NCI-H526 (cell line): Measurements from ENCODE around the gene COMP.

Source experiments
- DNase-seq, 2 experiments: peaks; one replicate each; lab custom pipeline; 2025; lab: John Stamatoyannopoulos, UW

COMP gene

GRCh38 chr19:18782559-18783225, 8.4 kb downstream of the COMP start:
- no peak for DNase-seq

DNA sequence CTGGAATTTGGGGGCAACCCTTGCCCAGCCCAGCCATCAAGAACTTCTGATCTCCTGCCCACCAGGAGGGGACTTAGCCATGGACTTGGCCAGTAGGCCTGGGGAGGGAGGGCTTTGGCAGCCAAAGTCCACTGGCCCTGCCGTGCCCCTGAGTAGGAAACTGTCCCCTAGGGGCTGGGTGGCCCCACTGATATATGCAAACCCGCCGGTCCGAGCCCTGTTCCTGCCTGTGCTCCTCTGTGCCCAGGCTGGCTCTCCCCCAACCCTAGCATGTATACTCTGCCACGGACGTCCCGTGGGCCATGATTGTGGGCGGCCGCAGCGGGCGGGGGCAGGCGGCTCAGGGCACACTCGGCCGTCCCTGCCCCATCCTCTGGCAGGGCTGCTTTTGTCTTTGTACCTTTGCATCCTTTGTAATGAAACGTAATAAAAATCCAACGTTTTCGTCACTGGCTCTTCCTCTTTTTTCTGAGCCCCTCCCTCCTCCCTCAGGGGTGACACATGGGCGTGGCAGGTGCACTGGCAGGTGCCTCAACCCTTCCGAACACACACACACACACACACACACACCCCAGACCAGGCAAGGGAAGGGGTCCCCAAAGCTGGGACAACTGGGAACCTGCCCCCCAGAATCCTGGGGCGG, 9.1 kb downstream of the COMP start:
- no peak for DNase-seq

DNA sequence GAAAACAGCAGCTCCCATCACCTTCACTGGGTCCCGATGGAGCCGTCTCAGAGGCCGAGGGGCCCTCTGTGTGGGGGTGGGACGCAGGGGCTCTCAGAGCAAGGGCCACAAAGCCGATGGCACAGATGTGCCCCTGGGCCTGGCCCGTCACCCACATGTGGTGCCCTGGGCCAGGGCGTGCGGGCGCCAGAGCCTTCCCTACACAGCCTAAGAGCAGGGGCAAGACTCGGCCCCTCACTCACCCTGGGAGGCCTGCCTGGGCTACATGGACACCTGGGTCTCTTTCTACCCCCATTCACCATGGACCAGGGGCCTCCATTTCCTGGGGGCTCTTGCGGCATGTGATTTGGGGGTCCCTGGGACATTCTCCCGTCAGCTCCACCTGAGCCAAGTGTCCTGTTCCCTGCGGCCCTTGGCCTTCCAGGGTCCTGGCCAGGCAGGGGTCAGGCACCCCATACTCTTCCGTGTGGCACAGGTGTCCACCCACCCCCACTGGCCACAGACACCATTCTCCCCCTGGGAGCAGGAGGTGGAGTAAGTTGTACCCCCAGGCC, 10.0 kb downstream of the COMP start:
- DNase-seq, result no peak

DNA sequence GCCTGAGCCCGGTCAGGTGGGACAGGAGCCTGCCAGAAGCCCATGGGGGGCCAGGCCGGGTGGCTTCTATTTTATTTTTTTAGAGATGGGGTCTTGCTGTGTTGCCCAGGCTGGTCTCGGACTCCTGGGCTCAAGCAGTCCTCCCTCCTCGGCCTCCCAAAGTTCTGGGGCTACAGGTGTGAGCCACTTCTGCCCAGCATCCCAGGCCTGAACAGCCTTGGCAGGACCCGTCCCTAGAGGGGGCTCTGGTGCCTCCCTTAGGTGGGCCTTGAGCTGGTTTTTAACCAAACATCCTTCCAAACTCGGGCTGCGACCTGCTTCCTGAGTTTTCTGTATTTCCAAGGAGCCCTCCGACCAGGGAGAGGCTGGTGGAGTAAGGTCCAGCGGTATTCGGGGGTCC, 10.5 kb downstream of the COMP start:
- peak in 1 of 2 experiments; percentile 16 for DNase-seq

DNA sequence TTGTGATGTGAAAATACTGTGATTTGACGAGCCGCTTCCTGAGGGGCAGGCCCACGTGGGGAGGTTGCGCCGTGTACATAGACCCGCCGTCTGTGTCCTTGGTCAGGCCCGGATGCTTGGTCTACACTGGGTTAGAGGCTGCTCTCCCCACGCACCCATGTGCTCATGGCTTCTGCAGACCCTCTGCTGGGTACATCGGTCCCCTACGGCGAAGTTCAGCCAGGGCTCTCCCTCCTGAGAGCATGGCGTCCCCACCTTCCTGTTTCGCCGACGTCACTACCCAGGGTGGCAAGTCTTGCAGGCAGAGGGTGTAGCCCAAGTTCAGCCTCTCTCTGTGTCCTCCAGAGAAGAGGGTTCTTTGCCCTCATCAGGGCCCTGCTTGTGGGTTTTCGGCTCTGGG, 11.0 kb downstream of the COMP start:
- no peak for DNase-seq

DNA sequence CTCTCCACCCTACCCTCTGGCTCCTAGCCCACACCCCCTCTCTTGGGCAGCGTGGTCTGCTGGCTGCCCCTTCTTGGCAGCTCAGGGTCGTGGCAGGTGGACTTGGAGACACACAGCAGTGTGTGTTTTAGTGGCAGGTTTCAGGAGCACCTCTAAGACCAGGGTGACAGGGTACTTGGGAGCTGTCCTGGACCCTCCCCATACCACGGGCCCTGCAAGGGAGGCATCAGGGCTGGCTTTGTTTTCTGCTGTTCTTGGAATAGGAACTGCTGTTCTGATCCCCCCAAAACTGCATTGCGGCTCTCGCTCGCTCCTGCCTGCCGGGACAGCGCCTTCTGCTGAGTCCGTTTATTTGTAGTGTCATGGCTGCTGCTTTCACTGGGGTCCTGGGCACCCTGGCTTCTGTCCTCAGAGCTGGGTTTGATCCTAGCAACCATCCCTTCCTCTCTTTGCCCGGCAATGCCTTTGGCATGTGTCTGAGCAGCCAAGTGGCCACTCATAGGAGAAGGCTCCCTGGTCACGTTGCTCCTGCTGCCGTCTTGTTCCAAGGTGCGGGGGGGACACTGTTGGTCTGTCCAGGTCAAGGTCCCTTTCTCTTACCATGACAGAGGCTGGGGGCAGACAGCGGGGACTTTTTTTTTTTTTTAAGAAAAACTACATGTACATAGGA, 12.1 kb downstream of the COMP start:
- no peak for DNase-seq

GRCh38 chr19:18778076-18778389, 13.1 kb downstream of the COMP start:
- DNase-seq, result no peak

GRCh38 chr19:18777301-18778075, 13.6 kb downstream of the COMP start:
- peak in 1 of 2 experiments; percentile 30 for DNase-seq

DNA sequence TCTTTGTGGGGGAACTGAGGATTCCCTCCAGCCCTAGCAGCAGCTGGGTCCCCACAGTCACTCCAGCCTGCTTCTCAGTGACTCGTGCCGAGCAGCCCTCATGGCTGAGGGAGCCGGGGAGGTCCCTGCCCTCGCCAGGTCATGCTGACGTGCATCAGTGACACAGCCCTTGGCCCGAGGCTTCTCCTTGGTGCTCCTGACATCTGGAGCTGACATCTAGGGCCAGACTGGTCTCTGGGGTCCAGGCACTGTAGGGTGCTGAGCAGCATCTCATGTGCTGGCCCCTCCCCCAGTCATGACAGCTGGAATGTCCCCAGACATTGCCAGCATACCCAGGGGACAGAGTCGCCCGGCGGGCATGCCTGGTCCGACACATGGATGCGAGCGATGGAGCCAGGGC, 14.4 kb downstream of the COMP start:
- DNase-seq, result no peak

- DNase-seq, result no peak
These were observed 14.9 kb downstream of the COMP start for GRCh38 chr19:18776288-18776594.

GRCh38 chr19:18775586-18776287, 15.4 kb downstream of the COMP start:
- DNase-seq, result no peak

GRCh38 chr19:18774782-18775444, 16.2 kb downstream of the COMP start:
- no peak for DNase-seq

DNA sequence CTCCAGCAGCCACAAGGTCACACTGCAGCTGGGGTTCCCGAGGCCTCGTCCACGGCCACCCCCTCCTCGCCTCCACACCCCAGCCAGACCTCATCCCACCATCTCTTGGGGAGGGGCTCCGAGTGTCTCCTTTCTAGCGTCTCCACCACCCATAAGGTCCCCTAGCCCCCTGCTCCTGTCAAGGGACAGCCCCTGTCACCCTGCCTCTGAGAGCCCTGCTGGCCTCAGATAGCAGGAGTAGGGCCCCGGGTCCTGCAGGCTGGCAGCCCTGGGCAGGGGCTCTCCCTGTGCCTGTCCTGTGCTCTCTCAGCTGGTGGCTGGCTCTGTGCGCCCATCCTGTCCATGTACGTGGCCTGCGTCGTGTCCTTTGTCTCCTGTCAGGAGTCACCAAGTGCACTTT, 17.0 kb downstream of the COMP start:
- DNase-seq, result no peak

DNA sequence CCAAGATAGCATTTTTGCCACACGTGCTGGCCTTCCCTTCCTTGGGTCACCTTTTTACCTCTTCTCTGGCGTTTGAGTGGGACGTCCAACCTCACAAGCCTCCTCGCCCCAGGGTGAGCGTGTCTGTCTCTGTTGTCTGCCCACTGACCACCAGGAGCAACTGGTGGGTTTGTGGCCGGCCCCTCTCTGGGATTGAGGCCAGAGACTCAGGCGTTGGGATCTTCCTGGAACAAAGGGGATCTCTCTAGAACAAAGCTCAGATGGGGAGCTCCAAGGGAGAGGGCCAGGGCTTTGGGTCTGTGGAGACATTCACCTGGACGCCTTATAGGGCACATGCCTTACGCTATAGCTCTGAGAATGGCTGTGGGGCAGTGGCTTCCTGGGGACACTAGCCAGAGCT, 17.4 kb downstream of the COMP start:
- DNase-seq, result no peak

GRCh38 chr19:18772620-18773587, 18.2 kb downstream of the COMP start:
- no peak for DNase-seq

- peak in 1 of 2 experiments; percentile 63 for DNase-seq
These were observed 19.5 kb downstream of the COMP start for GRCh38 chr19:18771328-18772242.

DNA sequence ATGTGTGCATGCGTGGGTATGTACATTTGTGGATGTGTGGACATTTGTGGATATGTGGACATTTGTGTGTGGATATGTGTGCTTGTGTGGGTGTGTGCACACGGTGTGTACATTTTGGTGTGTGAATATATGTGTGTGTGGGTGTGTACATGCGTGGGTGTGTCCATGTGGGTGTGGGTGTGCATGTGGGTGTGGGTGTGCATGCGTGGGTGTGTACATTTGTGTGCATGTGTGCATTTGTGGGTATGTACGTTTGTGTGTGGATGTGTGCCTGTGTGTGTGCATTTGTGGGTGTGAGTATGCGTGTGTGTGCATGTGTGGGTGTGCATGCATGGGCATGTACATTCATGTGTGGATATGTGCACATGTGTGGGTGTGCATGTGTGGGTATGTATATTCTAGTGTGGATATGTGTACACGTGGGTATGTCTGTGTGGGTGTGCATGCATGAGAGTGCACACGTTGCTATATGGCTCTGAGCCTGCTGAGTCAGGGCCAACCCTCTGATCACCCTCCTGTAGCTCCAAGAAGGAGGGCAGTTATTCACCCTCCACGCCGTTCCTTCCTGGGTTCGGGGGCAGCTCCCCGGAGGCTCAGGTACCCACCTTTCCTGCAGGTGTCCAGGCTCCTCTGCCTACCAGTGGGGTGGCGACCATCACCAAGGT, 20.3 kb downstream of the COMP start:
- no peak for DNase-seq

DNA sequence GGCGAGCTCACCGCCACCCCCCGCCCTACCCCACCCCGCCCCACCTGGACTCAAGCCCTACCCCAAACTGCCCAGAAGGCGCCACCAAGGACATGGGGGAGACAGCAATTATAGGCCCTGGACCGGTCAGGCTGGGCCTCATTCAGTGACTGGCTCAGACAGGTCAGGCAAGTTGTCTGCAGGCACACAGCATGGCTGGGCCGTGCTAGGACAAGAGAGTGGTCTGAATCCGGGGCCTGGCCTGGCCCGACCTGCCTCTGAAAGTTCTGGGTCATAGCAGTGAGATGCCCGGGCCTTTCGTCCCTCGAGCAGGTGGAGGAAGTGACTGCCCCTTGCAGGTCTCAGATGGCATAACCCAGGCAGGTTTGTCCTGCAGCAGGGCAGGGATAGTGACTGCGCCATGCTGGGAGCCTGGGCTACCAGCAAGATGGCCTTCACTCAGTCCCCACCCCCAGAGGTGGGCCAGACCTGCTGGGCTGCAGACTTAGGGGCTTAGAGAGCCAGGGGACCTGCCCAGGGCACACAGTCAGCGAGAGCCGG, 21.0 kb downstream of the COMP start:
- DNase-seq, result no peak
